Glomerular endothelial cell (primary cell): ENCODE measurements around the gene MYO1A. TPM values are rescaled to one million over a fixed set of nuclear protein-coding genes. Genes with fewer than 3 reads are reported as not detected.

Source experiments
- DNase-seq: peaks from one replicate; pipeline ENCODE4 v3.0.0-alpha.2; 2011; ENCODE audit warnings: low read depth, low spot score; ENCODE audit errors: extremely low read depth
- total RNA-seq: library from RNA; depleted of rRNA; stranded (reverse); fragments of >200 nt; gene quantifications from 2 replicates; pipeline ENCODE4 v1.2.3, GENCODE V29; 2015

Gene MYO1A
- total RNA-seq, result not detected in 2 replicates

DNA sequence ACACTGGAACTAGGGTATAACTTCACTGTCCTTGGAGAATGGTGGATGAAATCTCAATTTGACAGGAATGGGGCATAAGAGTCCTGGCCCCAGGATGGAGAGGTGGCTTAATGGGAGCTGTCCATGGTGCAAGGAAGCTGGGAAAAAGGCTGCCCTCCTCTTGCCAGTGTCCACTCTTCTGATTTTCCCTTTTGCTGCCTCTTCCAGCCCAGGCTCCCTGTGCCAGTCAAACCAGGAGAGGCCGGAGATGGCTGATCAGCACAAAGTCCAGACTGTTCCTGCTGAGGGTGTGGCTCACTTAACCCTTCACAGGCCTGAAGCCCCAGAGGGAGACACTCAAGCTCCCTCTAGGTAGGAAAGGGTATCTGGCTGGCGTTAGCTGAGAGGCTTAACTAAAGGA lies at the start of gene MYO1A:
MYO1A (minus strand) TSS at position 240 of the 400 bp plus-strand sequence. CDS start 1,806 bp downstream, outside the sequence.
- no peak for DNase-seq

DNA sequence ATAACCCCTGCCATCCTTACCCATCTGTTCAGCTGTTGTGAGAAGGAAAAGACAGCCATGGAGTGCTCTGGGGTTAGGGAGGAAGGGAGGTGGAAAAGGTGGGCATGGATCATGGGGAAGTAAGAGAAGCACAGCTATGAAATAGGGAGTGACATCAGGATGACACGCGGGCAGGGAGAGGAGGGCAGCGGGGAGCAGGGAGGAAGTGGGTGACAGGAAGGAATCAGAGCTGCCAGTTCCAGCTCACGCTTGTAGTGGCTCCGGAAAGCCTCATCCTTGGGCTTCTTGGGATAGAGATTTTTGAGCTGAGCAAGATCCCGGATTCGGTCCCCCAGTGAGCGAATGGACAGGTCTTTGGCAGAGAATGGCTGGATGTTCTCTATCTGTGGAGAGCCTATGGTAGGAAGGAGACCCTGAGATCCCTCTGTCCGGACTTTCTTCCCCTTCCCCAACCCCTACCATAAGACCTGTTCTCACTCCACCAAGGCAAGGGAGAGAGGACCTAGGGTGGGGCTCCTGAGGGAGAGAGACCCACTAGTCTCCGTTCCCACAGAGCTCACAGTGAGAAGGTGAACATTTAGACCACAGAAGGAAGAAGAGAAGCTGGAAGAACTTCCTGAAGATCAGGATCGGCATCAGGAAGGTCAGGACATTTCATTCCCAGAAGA lies 49.3 kb upstream of the MYO1A start:
- no peak for DNase-seq

DNA sequence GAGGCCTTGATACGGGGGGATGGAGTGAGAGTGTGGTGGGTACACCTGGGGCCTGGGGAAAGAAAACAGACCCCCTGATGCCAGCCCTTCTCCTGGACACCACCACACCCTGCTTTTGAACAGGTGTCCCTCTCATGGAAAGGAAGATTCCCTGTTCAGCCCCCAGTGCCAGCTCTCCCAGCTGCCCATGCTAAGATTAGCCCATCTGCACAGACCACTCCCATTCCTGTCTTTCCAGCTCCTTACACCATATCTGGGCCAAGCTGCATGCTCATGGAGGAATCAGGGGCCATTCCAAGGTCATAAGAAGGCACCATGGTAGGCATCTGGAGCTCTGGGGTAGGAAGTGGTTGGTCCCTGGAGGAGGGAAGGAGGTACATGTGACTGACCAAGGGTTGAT lies 48.6 kb upstream of the MYO1A start:
- no peak for DNase-seq

DNA sequence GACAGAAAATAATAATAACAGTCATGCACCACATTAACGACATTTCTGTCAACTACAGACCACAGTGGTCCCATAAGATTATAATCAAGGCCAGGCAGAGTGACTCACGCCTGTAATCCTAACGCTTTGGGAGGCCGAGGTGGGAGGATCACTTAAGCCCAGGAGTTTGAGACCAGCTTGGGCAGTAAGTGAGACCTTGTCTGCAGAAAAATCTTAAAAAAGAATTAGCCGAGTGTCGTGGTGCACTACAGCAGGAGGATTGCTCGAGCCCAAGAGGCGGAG lies 47.6 kb upstream of the MYO1A start:
- no peak for DNase-seq

DNA sequence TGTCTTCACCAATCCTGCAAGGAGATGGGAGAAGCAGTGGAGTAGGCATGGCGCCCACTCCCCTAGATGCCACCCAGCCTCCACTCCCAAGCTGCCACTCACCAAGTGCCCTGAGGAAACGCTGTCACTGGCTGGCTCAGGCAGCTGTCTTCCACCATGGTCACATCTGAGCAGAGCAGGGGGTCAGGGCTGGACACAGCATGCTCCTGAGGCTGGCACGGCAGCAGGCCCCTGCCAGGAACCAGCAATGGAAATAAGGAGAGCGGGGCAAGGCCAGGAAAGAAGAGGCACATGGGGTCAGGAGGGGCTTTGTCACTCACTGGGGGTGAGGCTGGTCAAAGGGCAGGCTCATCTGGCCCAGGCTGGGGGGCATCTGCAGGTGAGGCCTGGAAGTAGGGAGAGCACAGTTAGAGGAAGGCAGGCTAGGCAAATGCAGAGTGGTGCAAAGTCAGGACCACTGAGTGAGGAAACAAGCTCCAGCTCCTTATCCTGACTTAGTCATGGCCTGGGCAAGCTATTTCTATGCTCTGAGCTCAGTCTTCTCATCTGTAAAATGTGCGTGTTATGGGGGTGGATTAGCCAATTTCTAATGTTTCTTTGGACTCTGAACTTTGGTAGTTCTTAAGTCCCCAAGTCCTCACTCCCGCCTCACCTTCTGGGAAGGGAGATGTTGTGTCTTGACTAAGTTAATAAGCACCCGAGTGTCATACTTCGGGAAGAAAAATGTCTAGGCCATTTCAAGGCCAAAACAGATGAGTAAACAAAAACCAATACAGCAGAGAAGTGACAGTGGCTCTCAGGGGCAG lies 47.0 kb upstream of the MYO1A start:
- no peak for DNase-seq

DNA sequence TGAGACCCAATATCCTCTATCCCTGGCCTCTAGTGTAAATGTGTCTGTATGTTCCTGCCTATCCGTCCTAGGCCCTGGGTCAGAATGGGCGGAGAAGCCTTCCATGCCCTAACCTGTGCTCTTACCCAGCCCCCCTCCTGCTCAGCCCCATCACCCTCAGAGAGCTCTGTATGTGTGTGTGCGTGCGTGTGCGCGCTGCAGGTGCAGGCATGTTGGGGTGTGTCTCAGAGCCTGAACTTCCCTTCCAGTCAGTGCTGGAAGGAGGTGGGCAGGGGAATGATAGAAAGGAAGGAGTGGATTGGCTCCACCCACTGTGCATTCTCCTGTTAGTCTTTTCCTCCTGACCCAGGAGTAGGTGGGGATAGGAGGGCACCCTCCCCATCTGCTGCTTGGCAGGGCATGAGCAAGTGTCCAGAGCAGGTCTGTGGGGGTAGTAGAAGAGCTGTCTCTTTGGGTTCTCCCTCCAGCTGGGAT lies 46.2 kb upstream of the MYO1A start:
- no peak for DNase-seq

DNA sequence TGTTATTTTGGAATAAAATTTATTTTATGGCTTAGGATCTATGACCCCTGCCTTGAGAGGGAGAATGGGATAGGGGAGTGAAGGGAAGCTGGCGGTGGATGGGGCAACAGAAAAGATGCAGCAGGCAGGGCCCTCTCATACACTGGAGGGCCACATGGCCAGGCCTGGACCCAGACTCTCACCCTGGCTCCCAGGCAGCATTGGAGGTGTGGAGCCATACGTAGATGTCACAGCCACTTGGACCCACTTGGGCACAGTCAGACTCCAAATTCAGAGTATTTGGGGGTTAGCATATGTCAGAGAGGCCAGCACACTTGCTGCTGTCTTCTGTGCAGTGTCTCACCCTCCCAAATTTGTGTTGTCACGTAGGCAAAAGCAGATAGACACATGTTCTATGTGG lies 45.5 kb upstream of the MYO1A start:
- no peak for DNase-seq

DNA sequence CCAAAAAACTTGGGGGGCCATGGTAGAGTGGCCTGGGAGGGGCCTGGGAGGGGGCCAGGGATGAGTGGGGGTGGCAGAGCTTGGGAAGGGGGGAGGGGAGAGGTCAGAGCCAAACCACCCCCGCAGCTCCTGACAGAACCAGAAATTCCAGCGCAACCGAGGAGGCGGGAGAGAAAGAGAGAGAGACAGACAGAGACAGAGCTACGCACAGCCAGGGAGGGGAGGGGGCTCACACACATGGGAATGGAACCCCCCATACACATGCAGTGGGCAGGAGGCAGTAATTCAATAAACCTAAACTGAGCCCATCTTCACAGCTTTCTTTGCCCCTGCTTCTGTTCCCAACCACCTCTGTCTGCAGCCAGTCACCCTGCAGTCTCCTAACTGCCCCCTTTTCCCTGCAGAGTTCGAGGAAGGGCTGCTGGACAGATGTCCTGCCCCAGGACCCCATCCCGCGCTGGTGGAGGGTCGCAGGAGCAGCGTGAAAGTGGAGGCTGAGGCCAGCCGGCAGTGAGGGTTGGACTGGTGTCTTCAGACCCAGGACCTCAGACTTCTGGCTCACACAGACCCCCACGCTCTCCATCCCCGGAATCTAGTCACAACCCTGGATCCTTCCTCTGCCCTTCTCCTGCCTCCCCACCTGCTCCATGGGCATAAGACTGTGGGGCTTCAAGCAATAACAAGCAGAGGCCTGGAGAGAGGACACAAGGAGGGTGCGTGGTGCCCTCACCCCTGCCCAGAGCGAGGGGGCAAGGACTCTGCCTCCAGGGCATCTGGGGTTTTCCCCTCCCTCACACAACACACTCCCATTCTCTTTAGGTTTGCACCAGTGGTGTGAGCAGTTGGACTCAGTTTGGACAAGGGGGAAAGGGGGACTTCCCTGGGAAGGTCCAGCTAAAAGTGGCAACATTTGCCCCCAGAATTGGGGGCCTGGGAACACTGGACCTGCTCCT lies 44.6 kb upstream of the MYO1A start:
- DNase-seq, result no peak

DNA sequence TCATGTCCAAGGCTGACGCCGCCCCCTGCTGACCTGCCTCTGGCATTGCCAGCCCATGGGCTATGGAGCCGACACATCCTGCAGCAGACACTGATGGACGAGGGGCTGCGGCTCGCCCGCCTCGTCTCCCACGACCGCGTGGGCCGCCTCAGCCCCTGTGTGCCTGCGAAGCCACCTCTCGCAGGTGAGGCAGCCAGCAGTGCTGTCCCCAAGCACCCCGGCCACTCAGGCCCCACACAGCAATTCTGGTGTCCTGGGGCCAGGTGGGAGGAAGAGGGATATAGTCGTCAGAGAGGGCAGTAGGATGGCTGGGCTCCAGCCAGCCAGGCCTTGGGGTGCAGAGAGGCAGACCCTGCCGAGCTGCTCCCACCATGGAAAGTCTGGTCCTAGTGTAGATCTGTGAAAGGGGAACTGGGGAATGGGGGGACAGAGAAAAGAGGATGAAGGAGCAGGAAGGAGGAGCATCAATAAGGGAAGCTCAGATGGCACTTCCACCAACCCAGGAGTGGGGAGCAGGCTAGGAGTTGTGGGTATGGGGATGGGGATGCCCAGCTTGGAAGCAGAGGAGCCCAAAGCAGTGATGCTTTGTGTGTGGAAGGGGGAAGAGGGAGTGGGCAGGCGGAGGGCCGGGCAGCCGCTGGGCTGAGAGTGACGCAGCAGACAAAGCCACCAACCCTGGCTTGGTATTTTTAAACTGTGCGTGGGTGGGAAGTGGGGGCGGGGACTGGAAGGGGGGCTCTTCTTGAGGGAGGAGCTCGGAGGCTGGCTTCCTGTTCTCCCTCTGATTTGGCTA lies 43.7 kb upstream of the MYO1A start:
- DNase-seq, result no peak

DNA sequence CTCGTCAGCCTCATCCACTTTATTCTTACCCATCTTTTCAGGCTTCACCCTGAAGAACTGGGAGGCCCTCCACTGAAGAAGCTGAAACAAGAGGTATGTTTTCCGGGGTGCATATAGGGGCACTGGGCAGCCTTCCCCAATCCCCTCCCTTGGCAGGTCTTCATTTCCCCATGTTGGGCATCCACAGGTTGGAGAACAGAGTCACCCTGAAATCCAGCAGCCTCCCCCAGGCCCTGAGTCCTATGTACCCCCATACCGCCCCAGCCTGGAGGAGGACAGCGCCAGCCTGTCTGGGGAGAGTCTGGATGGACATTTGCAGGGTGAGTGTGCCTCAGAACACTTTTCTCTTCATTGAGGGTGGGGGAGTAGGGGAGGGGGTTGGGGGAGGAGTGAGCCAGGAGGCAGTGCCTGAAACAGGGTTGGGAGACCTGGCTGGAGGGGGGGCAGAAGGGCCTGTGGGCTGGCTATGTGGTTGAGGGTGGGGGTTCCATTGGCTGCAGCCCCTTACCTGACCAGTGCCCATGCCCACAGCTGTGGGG lies 43.0 kb upstream of the MYO1A start:
- DNase-seq, result no peak

DNA sequence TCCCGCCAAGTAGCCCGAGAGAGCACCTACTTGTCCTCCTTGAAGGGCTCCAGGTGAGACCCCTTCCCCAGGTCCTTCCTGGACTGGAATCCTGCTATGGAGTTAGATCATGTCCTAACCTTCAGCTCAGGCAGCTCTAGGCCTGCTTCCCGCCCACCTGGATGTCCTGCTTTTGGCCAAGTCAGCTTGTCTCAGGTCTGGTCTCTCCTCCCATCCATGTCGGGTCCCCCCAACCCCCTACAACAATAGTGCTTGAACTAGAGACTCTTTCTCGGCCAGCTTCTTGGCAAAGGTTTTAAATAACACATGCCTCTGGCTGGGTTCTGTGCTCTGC lies 42.6 kb upstream of the MYO1A start:
- no peak for DNase-seq

DNA sequence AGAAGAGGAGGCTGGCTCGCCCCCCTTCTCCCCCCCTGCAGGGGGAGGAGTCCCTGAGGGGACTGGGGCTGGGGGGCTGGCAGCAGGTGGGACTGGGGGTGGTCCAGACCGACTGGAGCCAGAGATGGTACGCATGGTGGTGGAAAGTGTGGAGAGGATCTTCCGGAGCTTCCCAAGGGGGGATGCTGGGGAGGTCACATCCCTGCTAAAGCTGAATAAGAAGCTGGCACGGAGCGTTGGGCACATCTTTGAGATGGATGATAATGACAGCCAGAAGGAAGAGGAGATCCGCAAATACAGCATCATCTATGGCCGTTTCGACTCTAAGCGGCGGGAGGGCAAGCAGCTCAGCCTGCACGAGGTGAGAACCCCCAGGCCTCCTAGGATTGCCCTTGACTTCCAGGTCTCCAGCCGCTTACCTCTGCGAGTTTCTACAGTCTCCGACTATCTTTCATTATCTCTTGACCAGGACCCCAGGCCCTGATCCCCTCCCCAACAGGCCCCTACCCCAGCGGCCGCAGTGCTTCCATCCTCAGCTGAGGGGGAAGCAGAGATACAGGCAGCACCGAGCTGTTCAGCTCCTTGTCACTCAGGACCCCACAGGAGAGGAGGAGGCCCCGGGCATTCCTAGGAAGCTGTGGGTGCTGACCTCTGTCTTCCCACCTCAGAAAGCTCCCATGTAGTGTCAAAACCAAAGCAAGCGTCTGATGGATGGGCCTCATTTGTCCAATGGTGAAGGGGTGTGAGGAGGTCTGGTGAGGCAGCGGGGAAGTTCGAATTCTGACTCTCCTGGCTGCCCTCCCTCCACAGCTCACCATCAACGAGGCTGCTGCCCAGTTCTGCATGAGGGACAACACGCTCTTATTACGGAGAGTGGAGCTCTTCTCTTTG lies 42.0 kb upstream of the MYO1A start:
- DNase-seq, result no peak

DNA sequence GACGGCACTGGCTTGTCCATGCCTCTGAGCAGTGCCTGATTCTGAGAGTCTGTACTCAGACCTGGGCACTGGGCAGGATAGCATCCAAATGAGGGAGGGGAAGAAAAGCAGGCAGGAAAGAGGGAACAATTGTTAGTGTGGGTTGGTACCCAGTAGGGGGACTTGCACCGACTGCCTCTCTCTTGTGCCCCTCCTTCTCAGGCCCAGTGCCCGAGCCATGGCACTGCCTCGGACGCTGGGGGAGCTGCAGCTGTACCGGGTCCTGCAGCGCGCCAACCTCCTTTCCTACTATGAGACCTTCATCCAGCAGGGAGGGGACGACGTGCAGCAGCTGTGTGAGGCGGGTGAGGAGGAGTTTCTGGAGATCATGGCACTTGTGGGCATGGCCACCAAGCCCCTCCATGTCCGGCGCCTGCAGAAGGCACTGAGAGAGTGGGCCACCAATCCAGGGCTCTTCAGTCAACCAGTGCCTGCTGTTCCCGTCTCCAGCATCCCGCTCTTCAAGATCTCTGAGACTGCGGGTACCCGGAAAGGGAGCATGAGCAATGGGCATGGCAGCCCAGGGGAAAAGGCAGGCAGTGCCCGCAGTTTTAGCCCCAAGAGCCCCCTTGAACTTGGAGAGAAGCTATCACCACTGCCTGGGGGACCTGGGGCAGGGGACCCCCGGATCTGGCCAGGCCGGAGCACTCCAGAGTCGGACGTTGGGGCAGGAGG lies 41.2 kb upstream of the MYO1A start:
- DNase-seq, result no peak

DNA sequence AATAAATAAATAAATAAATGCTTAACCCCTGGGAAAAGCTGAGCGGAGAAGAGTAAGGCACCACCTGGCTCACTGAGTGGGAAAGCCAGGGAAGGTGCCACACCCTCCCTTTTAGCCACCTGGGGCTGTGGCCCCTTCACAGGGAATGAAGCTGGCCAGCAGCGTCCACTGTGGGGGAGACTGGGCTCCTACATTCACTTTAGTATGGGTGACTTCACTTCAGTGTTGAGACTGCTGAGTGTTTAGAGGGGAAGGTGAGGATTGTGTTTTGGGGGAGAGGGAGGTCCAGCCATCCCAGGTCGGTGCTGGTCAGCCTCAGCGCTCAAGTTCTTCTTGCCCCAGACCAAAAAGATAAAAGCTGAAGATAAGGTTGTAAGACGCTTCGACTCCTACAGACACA lies 40.6 kb upstream of the MYO1A start:
- DNase-seq, result no peak

DNA sequence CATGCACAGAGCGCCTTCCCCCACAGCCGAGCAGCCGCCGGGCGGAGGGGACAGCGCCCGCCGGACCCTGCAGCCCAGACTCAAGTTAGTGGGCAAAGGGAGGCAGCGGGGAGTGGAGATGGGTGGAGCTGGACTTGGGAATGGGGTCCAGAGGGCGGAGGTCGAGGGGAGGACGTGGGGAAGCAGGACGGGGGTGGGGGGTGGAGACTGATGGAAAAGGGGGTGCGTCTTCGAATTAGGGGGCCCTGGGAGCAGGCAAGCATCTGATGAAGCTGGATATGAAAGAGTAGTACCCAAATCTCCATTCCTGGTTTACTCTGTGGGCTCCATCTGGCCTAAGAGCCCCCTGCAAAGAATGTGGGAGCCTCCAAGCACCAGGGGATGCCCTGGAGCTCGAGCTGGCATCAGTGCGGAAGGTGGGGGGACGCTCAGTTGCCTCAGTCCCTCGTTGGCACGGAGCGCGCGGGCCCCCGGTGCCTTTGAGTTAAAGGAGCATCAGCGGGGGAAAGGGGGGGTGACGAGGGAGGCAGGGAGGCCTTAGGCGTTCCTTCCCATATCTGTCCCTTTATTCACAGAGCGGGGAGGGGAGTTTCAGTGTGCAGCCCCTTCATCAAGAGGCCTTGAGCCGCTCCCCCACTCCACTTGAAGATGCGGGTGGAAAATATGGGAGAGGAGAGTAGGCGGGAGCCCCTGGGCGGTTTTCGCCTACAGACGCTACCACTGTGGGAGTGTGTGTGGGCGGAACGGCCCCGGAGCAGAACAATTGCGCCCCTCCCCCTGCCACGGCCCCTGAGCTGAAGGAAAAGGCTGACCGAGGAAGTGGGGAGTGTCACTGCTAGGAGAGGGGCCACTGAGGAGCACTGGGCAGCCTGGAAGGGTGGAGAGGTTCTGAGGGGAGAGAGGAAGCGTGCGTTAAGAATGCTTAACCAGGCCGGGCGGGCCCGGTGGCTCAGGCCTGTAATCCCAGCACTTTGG lies 39.6 kb upstream of the MYO1A start:
- no peak for DNase-seq

DNA sequence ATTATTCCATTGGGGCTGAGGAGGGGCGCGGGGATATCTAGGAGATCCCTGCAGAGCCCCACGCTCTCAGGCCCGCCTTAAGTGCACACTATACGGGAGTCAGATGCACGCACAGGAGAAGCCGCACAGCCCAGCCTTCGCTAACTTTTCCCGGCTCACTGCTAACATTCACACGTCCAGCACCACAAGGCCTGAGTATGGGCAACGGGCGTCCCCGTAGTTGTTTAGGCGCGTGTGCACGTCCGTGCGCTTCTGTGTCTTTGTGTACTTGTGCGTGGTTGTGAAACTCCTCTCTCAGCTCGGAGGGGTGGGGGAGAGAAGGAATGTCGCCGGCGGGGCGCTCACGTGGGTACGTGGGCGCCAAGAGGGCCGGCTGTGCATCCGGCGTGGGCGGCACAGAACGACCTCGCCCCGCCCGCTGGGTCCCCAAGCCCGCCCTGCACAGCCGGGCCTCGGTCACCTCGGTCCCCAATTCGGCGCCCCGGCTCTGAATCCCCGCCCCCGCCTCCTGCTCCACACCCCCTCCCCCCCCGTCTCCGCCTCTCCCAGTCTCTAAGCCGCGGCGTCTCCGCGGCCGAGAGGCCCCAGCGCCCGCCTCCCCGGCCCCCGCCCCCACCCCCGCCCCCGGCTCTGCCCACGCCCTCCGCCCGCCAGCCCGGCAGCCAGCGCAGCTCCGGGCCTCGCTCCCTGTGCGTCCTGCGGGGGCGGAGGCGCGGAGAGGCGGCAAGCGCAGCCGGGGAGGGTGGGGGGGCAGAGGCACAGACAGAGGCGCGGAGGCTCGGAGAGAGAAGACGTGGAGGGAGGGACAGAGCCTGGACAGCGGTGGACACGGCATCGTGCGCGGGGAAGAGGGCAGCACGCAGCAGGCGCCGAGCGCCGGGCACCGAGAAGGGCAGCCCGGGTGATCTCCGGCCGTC lies 38.7 kb upstream of the MYO1A start, which contains the start of gene NAB2:
NAB2 (plus strand) TSS at position 761 of the 917 bp plus-strand sequence. CDS start 158 bp downstream, outside the sequence.
- DNase-seq, result no peak
